A549 (cell line): ENCODE data around the gene PODXL2. TPM values are rescaled to one million over a fixed set of nuclear protein-coding genes. Genes with fewer than 3 reads are reported as not detected.

ENCODE experiments used
- ATAC-seq, 2 experiments: fragments of 200-7000 bp in 1 of 2; fragments of >200 bp in 1 of 2; cut with Nextera tagmentation in 1 of 2; cut with Tn5 transposase in 1 of 2; 3 replicates each; pipeline versions ENCODE4 v1.8.0 to v1.9.1; 2018 to 2020; ENCODE audit warnings: mild to moderate bottlenecking in 1 of 2, moderate library complexity in 1 of 2
- CTCF ChIA-PET: fragments of 300-600 bp; sonication (Branson Sonifier 250); formaldehyde crosslinking; extraction: SDS; loops from one replicate; lab custom pipeline; 2021; ENCODE audit warnings: antibody characterized with exemption, inconsistent platforms; lab: Yijun Ruan, JAX
- POLR2A ChIA-PET: fragments of 350-600 bp; formaldehyde crosslinking; extraction: SDS; loops from one replicate; lab custom pipeline; 2021; ENCODE audit warnings: antibody characterized with exemption, inconsistent platforms; lab: Yijun Ruan, JAX
- DNase-seq, 2 experiments: peaks; one replicate each; pipeline versions ENCODE4 v3.0.0 to v3.0.0-alpha.2; 2011 to 2016; ENCODE audit warnings: low read depth in 1 of 2, low spot score in 1 of 2
- FAIRE-seq: peaks from 2 replicates; lab custom pipeline; 2011; peaks lifted over from hg19 to GRCh38; lab: Jason Lieb, UNC
- H3K27ac ChIP-seq, 2 experiments: fragments of >200 bp; sonication (Bioruptor Twin); formaldehyde crosslinking; 3 replicates each; pipeline ENCODE4 v1.5.1; 2016 to 2017
- H3K4me1 ChIP-seq: fragments of >200 bp; sonication (Bioruptor Twin); formaldehyde crosslinking; 3 replicates; pipeline ENCODE4 v1.6.1; 2016
- H3K4me2 ChIP-seq: fragments of >200 bp; sonication (Bioruptor Twin); formaldehyde crosslinking; 3 replicates; pipeline ENCODE4 v1.6.1; 2016
- H3K4me3 ChIP-seq: fragments of >200 bp; sonication (Bioruptor Twin); formaldehyde crosslinking; 3 replicates; pipeline ENCODE4 v1.5.1; 2016
- H3K9me3 ChIP-seq: fragments of >200 bp; sonication (Bioruptor Twin); formaldehyde crosslinking; 3 replicates; pipeline ENCODE4 v1.6.1; 2016
- CEBPB ChIP-seq, 2 experiments: fragments of >200 bp in 1 of 2; sonication (Bioruptor Twin) in 1 of 2; formaldehyde crosslinking in 1 of 2; IDR thresholded peaks; 2 replicates each; pipeline ENCODE4 v1.6.1; 2012 to 2016
- CHD4 ChIP-seq: fragments of 200-600 bp; sonication (generic); IDR thresholded peaks from 2 replicates; pipeline ENCODE4 v1.6.1; 2016; ENCODE audit warnings: antibody characterized with exemption, mild to moderate bottlenecking, borderline replicate concordance
- E2F6 ChIP-seq: IDR thresholded peaks from 2 replicates; pipeline ENCODE4 v1.6.1; 2012; ENCODE audit warnings: low read depth, borderline replicate concordance
- EHF ChIP-seq: fragments of 250-450 bp; sonication (Bioruptor Pico); IDR thresholded peaks from 2 replicates; pipeline ENCODE4 v1.5.0; 2020; ENCODE audit warnings: mild to moderate bottlenecking
- FOSL2 ChIP-seq, 2 experiments: fragments of 450-650 bp in 1 of 2; fragments of >200 bp in 1 of 2; sonication (Bioruptor Twin) in 1 of 2; formaldehyde crosslinking; IDR thresholded peaks; 2 replicates each; pipeline versions ENCODE4 v1.5.0 to v1.6.1; 2016 to 2020; ENCODE audit warnings: mild to moderate bottlenecking in 1 of 2, moderate library complexity in 1 of 2
- FOXS1 ChIP-seq: fragments of 250-450 bp; sonication (Bioruptor Pico); IDR thresholded peaks from 2 replicates; pipeline ENCODE4 v1.5.0; 2020; ENCODE audit warnings: mild to moderate bottlenecking, moderate library complexity
- HES2 ChIP-seq: fragments of >200 bp; sonication (Bioruptor Twin); formaldehyde crosslinking; IDR thresholded peaks from 2 replicates; pipeline ENCODE4 v1.6.1; 2016
- HMGXB4 ChIP-seq: fragments of 250-450 bp; sonication (Bioruptor Pico); IDR thresholded peaks from 2 replicates; pipeline ENCODE4 v1.5.0; 2021; ENCODE audit warnings: mild to moderate bottlenecking, moderate library complexity, borderline replicate concordance
- HOXA7 ChIP-seq: fragments of 250-450 bp; sonication (Bioruptor Pico); IDR thresholded peaks from 2 replicates; pipeline ENCODE4 v1.5.0; 2020; ENCODE audit warnings: mild to moderate bottlenecking, moderate library complexity
- JUNB ChIP-seq: fragments of >200 bp; sonication (Bioruptor Twin); formaldehyde crosslinking; IDR thresholded peaks from 2 replicates; pipeline ENCODE4 v1.6.1; 2016
- KDM5A ChIP-seq: fragments of 200-600 bp; sonication (generic); IDR thresholded peaks from 2 replicates; pipeline ENCODE4 v1.6.1; 2016; ENCODE audit warnings: antibody characterized with exemption, mild to moderate bottlenecking
- MAX ChIP-seq: IDR thresholded peaks from 2 replicates; pipeline ENCODE4 v1.6.1; 2012
- MAZ ChIP-seq: fragments of 150-350 bp; IDR thresholded peaks from 2 replicates; pipeline ENCODE4 v1.6.1; 2014; ENCODE audit warnings: antibody characterized with exemption, low read depth, low read length, borderline replicate concordance
- PBX3 ChIP-seq: IDR thresholded peaks from 2 replicates; pipeline ENCODE4 v1.6.1; 2012
- POLR2AphosphoS2 ChIP-seq: conservative IDR thresholded peaks from 2 replicates; pipeline ENCODE4 v1.6.1; 2012; ENCODE audit warnings: low read length, improper control_type of control experiment, inconsistent platforms
- RARB ChIP-seq: fragments of 250-450 bp; sonication (Bioruptor Pico); IDR thresholded peaks from 2 replicates; pipeline ENCODE4 v1.8.0; 2021; ENCODE audit warnings: mild to moderate bottlenecking, moderate library complexity
- REST ChIP-seq: fragments of 200-600 bp; sonication (generic); IDR thresholded peaks from 2 replicates; pipeline ENCODE4 v1.6.1; 2016; ENCODE audit warnings: antibody characterized with exemption, mild to moderate bottlenecking, moderate library complexity
- RFX5 ChIP-seq: fragments of 450-650 bp; IDR thresholded peaks from 2 replicates; pipeline ENCODE4 v1.7.1; 2014; ENCODE audit warnings: antibody characterized with exemption, mild to moderate bottlenecking, moderate library complexity
- SREBF2 ChIP-seq: fragments of 450-650 bp; IDR thresholded peaks from 2 replicates; pipeline ENCODE4 v1.6.1; 2014; ENCODE audit warnings: mild to moderate bottlenecking, moderate library complexity
- ZC3H11A ChIP-seq: fragments of 450-650 bp; IDR thresholded peaks from 2 replicates; pipeline ENCODE4 v1.6.1; 2014; ENCODE audit warnings: antibody characterized with exemption, mild to moderate bottlenecking
- WGBS: methylation state at CpG from one replicate; pipeline ENCODE4 v1.1.6; 2017; ENCODE audit errors: missing lambda C conversion rate; 5-methylcytosine and 5-hydroxymethylcytosine counted together
- polyA plus RNA-seq, 4 experiments: library from polyadenylated mRNA; depleted of rRNA in 3 of 4; stranded (reverse); fragments of >200 nt; fragmentation: RNase III in 1 of 4; extraction: RNeasy Plus Mini Kit Qiagen cat#74134 plus additional on column Dnase treatment in 1 of 4; gene quantifications; 2 replicates in 3 of 4; 3 replicates in 1 of 4; pipeline ENCODE4 v1.2.3, GENCODE V29; 2011 to 2017

PODXL2 gene
- polyA plus RNA-seq, 2 of the 4 experiments (the other 2 are of a cell fraction), result 4.2 to 5.5 TPM

GRCh38 chr3:127637971-127638370 is 9.0 kb downstream of the PODXL2 start:
- TF ChIP-seq MAX (no peak), SREBF2 (no peak), ZC3H11A (no peak), E2F6 (no peak), HOXA7 (CRISPR knock-in tag) (no peak), RFX5 (no peak), PBX3 (no peak), CEBPB (IDR thresholded peaks at IDR 0.05) (no peak)
- no peak for ATAC-seq
- POLR2A ChIA-PET, result no interaction called here
- Histone ChIP-seq H3K27ac (no peak overlapping the region), H3K4me3 (no peak overlapping the region), H3K4me1 (no peaks in the 10 kb centered on the region), H3K4me2 (no peak overlapping the region), H3K9me3 (no peaks in the 10 kb centered on the region)
- FAIRE-seq, result no peak
- CTCF ChIA-PET, result interaction anchor here (3.3 to 3.5 kb wide), 2 partner anchors 14 to 63 kb away, joined by 11 to 13 read pairs; no protein-coding TSS in a partner anchor
- no peak for DNase-seq

- no peak for ATAC-seq
- 78% methylated on average over 5 of the region's 5 CpGs for WGBS
- TF ChIP-seq FOXS1 (CRISPR knock-in tag) (no peak), RARB (CRISPR knock-in tag) (no peak), HOXA7 (CRISPR knock-in tag) (no peak), HMGXB4 (CRISPR knock-in tag) (no peak), KDM5A (no peak), EHF (CRISPR knock-in tag) (no peak), MAZ (no peak), FOSL2 (IDR thresholded peaks at IDR 0.05) (no peak), FOSL2 (CRISPR knock-in tag; IDR thresholded peaks at IDR 0.05) (no peak), REST (no peak), POLR2AphosphoS2 (no peak), CHD4 (no peak), HES2 (no peak), JUNB (no peak)
- TF ChIP-seq, all 56 proteins: peak for 0
Measured at GRCh38 chr3:127639173-127640041, 10.4 kb downstream of the PODXL2 start.

More at GRCh38 chr3:127639173-127640041, 10.4 kb downstream of the PODXL2 start:
- DNase-seq, result no peak
- H3K4me2 ChIP-seq, result no peak overlapping the region
- no peaks in the 10 kb centered on the region for H3K9me3 ChIP-seq
- no peak overlapping the region for H3K4me3 ChIP-seq
- no peak for FAIRE-seq
- no peak overlapping the region for H3K27ac ChIP-seq
- H3K4me1 ChIP-seq, result no peaks in the 10 kb centered on the region
- POLR2A ChIA-PET, result no interaction called here
- CTCF ChIA-PET, result interaction anchor here (3.5 kb wide), 1 partner anchor 12 kb away, joined by 13 read pairs; no protein-coding TSS in a partner anchor
